ENCODE data around the gene CST7.

The CST7 gene

GRCh38 chr20:25007491-25008305, 58.6 kb downstream of the CST7 start:
- H3K27ac ChIP-seq: peak overlapping the region; percentile 95

GRCh38 chr20:25008388-25009217, 59.5 kb downstream of the CST7 start:
- no peak for TF ChIP-seq CTCF (conservative IDR thresholded peaks at IDR 0.05)
- peak overlapping the region; percentile 95 for H3K27ac ChIP-seq

More at GRCh38 chr20:25007491-25008305, 58.6 kb downstream of the CST7 start:
- TF ChIP-seq CTCF (conservative IDR thresholded peaks at IDR 0.05): no peak
